ENCODE results near the gene CHCHD6.

The CHCHD6 gene

GRCh38 chr3:126982471-126983175 lies 278.6 kb downstream of the CHCHD6 start, which contains the start of gene PLXNA1:
Gene PLXNA1 (plus strand): TSS chr3:126983115. CDS start chr3:126988594, 5,479 bp downstream.
- peak; percentile 99 for TF ChIP-seq CTCF (IDR thresholded peaks at IDR 0.05; ENCODE audit: extremely low read depth, insufficient read depth, missing control alignments)
- in situ Hi-C loops (cut with MboI; ENCODE audit: low pct_unique_long_range_greater_than_20kb, low sequenced_read_pairs, unreplicated experiment) = loop anchor here (25.0 kb wide), 1 partner anchor 220 kb away; no protein-coding TSS in a partner anchor
- peak; percentile 96 for DNase-seq (ENCODE audit: low spot score)

- in situ Hi-C loops (cut with MboI; ENCODE audit: low pct_unique_long_range_greater_than_20kb, low sequenced_read_pairs, unreplicated experiment) = loop anchor here (25.0 kb wide), 1 partner anchor 221 kb away; no protein-coding TSS in a partner anchor
- DNase-seq (ENCODE audit: low spot score) = peak; percentile 66
- peak; percentile 22 for TF ChIP-seq CTCF (IDR thresholded peaks at IDR 0.05; ENCODE audit: extremely low read depth, insufficient read depth, missing control alignments)
Observed at GRCh38 chr3:126983276-126983652, 279.2 kb downstream of the CHCHD6 start.

GRCh38 chr3:126983653-126984390 lies 279.8 kb downstream of the CHCHD6 start:
- no peak for TF ChIP-seq CTCF (IDR thresholded peaks at IDR 0.05; ENCODE audit: extremely low read depth, insufficient read depth, missing control alignments)
- in situ Hi-C loops (cut with MboI; ENCODE audit: low pct_unique_long_range_greater_than_20kb, low sequenced_read_pairs, unreplicated experiment) = loop anchor here (25.0 kb wide), 1 partner anchor 222 kb away; no protein-coding TSS in a partner anchor
- peak; percentile 70 for DNase-seq (ENCODE audit: low spot score)

GRCh38 chr3:126984391-126985131 lies 280.5 kb downstream of the CHCHD6 start:
- in situ Hi-C loops (cut with MboI; ENCODE audit: low pct_unique_long_range_greater_than_20kb, low sequenced_read_pairs, unreplicated experiment) = loop anchor here (25.0 kb wide), 1 partner anchor 222 kb away; no protein-coding TSS in a partner anchor
- no peak for TF ChIP-seq CTCF (IDR thresholded peaks at IDR 0.05; ENCODE audit: extremely low read depth, insufficient read depth, missing control alignments)
- DNase-seq (ENCODE audit: low spot score) = no peak

GRCh38 chr3:126985132-126985985 lies 281.3 kb downstream of the CHCHD6 start:
- in situ Hi-C loops (cut with MboI; ENCODE audit: low pct_unique_long_range_greater_than_20kb, low sequenced_read_pairs, unreplicated experiment) = loop anchor here (25.0 kb wide), 1 partner anchor 223 kb away; no protein-coding TSS in a partner anchor
- no peak for DNase-seq (ENCODE audit: low spot score)
- no peak for TF ChIP-seq CTCF (IDR thresholded peaks at IDR 0.05; ENCODE audit: extremely low read depth, insufficient read depth, missing control alignments)
